Activated T-helper 1 cell treated with Interleukin-2 at 50 U/mL for 16 hours (primary cell): ENCODE data around the gene SH3BP1.

Experiments used
- DNase-seq: peaks from one replicate; pipeline ENCODE4 v3.0.0-alpha.2; 2020; ENCODE audit warnings: low read depth

Gene SH3BP1

DNA sequence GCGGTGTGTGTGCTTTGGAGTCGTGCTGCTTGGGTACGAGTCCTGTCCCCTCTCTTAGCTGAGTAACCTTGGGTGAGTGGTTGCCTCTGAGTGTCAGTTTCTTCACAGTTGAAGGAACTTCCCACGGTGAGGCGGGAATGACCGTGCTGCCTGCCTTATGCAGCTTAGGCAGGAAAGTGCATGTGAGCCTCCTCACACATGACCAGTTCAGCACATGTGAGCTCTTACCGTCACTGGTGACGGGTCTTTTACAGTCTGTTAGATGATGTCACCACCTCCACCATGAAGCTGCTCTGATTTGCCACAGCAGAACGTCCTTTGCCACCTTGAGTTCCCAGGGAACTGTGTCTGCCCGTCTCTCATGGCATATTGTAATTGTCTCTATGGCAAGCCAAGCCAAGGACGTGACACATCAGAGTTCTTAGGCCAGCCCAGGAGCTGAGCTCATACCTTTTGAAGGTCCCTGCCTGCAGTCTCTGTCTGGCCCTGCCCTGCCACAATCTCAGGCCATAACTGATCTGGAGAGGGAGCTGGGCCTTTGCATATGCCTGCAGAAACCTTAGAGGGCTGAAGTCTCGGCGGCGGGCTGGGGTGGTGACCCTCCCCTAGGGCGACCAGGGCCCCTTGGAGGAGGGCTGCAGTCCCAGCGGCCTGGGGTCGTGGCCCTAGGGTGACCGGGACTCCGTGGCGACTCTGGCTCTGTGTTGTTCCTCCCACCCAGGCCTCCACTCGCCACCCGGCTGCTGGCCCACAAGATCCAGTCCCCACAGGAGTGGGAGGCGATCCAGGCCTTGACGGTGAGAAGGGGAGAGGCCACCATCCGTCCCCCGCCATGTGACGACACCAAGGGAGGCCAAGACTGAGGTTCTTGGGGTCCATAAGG is 23.0 kb upstream of the SH3BP1 start:
- no peak for DNase-seq

- DNase-seq, result no peak
Measured at GRCh38 chr22:37617431-37617830, 22.0 kb upstream of the SH3BP1 start.

- DNase-seq, result no peak
Measured at GRCh38 chr22:37618072-37618656, 21.3 kb upstream of the SH3BP1 start.

- no peak for DNase-seq
Measured at GRCh38 chr22:37618674-37619073, 20.8 kb upstream of the SH3BP1 start.

DNA sequence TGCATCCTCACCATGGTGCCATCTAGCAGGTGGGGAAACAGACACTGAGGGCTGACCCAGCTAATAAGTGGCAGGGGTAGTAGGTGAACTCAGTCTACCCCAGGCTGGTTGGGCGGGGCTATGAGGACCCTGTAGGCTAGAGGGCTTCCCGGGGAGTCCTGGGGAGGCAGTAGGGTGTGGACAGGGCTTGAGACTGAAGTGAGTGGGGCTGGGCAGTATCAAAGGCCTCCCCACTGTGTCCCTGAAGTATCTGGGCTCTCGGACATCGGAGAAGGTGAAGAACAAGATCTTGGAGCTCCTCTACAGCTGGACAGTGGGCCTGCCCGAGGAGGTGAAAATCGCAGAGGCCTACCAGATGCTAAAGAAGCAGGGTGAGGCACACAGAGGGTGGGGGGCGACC is 19.5 kb upstream of the SH3BP1 start:
- DNase-seq, result no peak

- DNase-seq, result no peak
Measured at GRCh38 chr22:37621352-37621860, 18.1 kb upstream of the SH3BP1 start.

- peak; percentile 61 for DNase-seq
Measured at GRCh38 chr22:37623075-37624016, 16.1 kb upstream of the SH3BP1 start.

DNA sequence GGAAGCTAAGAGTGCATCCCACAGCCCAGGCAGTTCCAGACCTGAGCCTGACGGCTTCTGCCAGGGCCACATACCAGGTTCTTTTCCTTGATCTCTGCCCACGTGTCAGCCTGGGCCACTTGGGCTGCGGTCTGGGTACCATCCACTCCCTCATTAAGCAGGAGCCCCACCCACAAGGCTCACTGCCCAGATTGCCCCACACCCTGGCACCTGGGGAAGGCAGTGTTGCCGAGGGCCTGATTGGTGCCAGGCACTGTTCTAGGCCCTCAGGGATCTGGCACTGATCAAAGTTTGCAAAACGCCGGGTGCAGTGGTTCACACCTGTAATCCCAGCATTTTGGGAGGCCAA is 15.5 kb upstream of the SH3BP1 start:
- DNase-seq, result no peak

- DNase-seq, result no peak
Measured at GRCh38 chr22:37624876-37625275, 14.6 kb upstream of the SH3BP1 start.

GRCh38 chr22:37625737-37626136 is 13.7 kb upstream of the SH3BP1 start:
- DNase-seq, result no peak

GRCh38 chr22:37626144-37626543 is 13.3 kb upstream of the SH3BP1 start:
- no peak for DNase-seq

GRCh38 chr22:37626556-37627075 is 12.9 kb upstream of the SH3BP1 start:
- DNase-seq, result no peak

DNA sequence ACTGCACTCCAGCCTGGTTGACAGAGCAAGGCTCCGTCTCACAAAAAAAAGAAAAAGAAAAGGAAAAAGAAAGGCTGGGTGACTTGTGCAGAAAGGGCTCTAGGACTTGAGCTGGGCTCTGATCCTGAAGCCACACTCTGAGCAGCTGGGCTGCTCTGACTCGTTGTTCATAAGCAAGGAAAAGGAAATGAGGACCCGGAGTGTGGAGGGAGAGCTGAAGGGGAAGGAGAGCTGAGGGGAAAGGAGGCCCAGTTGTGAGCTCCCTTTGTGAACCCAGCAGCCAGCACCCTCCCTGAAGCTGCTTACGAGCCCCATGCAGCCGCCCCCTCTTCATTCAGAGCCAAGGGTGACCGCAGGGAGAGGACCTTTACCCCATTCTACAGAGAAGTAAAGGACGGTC is 12.3 kb upstream of the SH3BP1 start:
- no peak for DNase-seq

DNA sequence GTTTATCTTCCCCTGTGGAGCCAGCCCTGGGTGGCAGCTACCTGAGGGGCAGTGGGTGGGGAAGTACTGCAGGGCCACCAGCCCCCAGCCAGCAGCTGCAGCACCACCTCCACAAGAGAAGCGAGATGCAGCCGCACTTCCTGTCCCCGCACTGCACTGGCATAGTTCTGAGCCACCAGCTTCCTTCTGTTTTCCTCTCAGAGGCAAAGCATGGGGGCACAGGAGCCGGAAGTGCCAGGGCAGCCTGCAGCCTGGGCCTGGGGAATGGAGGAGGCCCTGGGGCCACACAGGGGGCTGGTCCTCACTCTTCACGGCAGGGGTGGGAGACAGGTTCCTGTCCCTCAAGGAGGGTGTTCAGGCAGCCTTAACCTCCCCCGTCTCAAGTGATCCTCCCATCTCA is 11.9 kb upstream of the SH3BP1 start:
- peak; percentile 46 for DNase-seq

DNA sequence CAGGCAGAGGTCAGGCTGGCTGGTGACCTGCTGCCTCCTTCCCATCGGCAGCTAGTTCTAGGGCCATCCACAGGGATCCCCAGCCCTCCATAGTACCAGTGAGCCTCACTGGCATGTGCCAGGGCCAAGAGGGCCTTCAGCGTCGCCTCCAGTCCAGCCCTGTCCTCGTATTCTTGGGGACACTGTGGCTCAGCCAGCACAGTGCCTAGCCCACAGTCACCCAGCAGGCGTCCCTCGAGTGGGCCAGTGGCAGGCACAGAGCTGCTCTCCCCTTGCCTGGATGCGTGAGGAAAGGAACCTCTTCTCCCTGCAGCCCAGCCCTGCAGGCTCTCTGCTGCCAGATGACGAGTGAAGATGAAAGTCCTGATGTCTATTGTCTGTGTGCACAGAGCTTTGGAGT is 10.6 kb upstream of the SH3BP1 start:
- DNase-seq, result no peak

DNA sequence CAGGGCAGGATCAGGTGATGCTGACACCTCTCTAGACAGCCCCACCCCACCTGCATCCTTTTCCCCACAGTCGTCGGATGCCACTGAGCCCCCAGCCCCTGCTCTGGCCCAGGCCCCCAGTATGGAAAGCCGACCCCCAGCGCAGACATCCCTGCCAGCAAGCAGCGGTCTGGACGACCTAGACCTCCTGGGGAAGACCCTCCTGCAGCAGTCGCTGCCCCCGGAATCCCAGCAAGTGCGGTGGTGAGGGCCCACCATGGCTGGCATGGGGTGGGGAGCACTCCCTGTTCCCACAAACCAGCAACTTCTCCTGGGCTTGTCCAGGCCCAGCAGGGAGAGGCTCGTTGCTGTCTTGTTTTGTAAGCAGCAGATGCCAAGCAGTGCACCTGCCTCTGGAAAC is 9.5 kb upstream of the SH3BP1 start:
- no peak for DNase-seq

- no peak for DNase-seq
Measured at GRCh38 chr22:37630839-37631435, 8.5 kb upstream of the SH3BP1 start.

DNA sequence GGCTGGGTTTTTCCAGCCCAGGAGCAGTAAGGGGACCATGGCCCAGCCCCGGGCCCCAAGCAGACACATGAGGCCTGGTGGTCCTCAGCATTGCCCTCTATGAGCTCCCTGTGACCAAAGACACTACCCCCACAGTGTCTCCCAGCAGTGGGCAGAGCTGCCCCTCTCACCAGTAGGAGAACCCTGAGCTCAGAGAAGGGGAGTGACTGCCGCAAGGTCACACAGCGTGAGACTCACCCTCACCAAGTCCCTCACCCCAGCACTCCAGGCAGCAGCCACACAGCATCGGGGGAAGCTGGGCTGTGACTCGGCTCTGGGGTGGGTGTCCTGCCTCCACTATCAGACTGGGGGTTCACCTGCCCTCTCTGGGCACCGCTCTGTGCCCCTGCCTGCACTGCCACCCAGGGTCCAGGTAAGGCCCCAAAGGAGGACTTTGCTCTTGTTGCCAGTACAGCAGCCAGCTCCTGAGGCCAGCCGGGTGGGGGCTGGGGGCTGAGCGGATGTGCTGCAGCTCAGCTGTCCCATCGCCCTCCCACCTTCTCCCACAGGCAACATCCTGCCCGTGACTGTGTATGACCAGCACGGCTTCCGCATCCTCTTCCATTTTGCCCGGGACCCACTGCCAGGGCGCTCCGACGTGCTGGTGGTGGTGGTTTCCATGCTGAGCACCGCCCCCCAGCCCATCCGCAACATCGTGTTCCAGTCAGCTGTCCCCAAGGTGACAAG is 7.9 kb upstream of the SH3BP1 start:
- no peak for DNase-seq

DNA sequence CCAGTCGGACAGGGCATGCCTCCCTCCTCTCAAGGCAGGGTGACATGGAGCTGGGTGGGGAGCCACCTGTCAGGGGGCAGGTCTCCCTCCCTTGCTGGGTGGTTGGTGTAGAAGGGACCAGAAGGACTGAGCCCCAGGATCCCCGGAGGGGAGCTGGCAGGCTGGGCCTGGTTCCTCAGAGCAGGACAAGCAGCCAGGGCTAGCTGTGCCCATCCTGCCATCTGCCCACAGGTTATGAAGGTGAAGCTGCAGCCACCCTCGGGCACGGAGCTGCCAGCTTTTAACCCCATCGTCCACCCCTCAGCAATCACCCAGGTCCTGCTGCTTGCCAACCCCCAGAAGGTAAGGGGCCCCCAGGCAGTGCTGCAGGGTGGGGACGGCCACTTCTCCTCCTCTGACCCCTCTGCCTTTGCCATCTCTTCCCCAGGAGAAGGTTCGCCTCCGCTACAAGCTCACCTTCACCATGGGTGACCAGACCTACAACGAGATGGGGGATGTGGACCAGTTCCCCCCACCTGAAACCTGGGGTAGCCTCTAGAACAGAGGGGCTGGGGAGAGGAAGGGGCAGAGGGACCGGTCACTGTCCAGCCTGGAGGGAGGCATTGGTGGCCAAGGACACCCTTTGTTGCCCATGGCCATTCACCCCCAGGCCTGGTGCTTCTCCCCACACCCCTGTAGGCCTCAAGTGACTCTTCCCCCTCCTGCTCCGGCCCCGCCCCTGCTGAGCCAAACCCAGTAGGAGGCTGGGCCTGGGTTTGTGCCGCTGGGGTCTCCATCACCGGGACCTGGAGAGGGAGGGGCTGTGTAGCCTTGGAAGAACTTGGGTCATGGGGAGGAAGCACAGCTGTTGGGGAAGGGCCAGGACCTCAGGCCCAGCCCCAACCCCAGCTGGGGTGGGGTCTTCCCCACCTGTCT is 7.0 kb upstream of the SH3BP1 start:
- no peak for DNase-seq

- DNase-seq, result no peak
Measured at GRCh38 chr22:37633089-37633624, 6.3 kb upstream of the SH3BP1 start.
